HTERT RPE-1 (cell line): ENCODE measurements around the gene GIMAP2.
"Not testable (repeated sequence)": the region's sequence is repeated elsewhere in the genome, so short reads cannot be mapped to it uniquely, and the experiment has no call there.

ENCODE experiments used
- in situ Hi-C: fragments of 300-500 bp; cut with MboI; formaldehyde crosslinking; loops from 4 replicates; pipeline ENCODE4 v1.14.3; 2020; ENCODE audit warnings: low sequenced_read_pairs

The GIMAP2 gene

GRCh38 chr7:150676276-150676675 lies 9.2 kb upstream of the GIMAP2 start:
- in situ Hi-C loops, result not testable (repeated sequence)

- in situ Hi-C loops, result not testable (repeated sequence)
These were observed 8.7 kb upstream of the GIMAP2 start for GRCh38 chr7:150676854-150677253.

GRCh38 chr7:150678601-150679000 lies 6.9 kb upstream of the GIMAP2 start:
- in situ Hi-C loops, result not testable (repeated sequence)

GRCh38 chr7:150680364-150680763 lies 5.1 kb upstream of the GIMAP2 start:
- in situ Hi-C loops, result not testable (repeated sequence)

GRCh38 chr7:150686030-150686631 lies 625 bp downstream of the GIMAP2 start:
- in situ Hi-C loops, result no loop called here

GRCh38 chr7:150688630-150689029 lies 3.1 kb downstream of the GIMAP2 start:
- in situ Hi-C loops, result no loop called here

GRCh38 chr7:150695654-150696053 lies 10.1 kb downstream of the GIMAP2 start:
- in situ Hi-C loops, result no loop called here

- in situ Hi-C loops, result no loop called here
These were observed 17.7 kb downstream of the GIMAP2 start for GRCh38 chr7:150703209-150703608.

- in situ Hi-C loops, result no loop called here
These were observed 29.8 kb downstream of the GIMAP2 start for GRCh38 chr7:150715293-150715692.

- in situ Hi-C loops, result no loop called here
These were observed 30.2 kb downstream of the GIMAP2 start for GRCh38 chr7:150715738-150716137.

- in situ Hi-C loops, result no loop called here
These were observed 30.9 kb downstream of the GIMAP2 start, which contains the start of gene GIMAP1 for GRCh38 chr7:150716368-150716767. TSS of gene GIMAP1 (plus strand) at chr7:150716613. CDS start at chr7:150719048, 2,435 bp downstream.

GRCh38 chr7:150716939-150717338 lies 31.4 kb downstream of the GIMAP2 start:
- in situ Hi-C loops, result no loop called here

- in situ Hi-C loops, result no loop called here
These were observed 32.4 kb downstream of the GIMAP2 start for GRCh38 chr7:150717814-150718420.

GRCh38 chr7:150719436-150719835 lies 33.9 kb downstream of the GIMAP2 start:
- in situ Hi-C loops, result no loop called here

GRCh38 chr7:150719960-150720891 lies 34.7 kb downstream of the GIMAP2 start:
- in situ Hi-C loops, result no loop called here

GRCh38 chr7:150721970-150722373 lies 36.5 kb downstream of the GIMAP2 start:
- in situ Hi-C loops, result no loop called here

GRCh38 chr7:150722431-150722931 lies 37.0 kb downstream of the GIMAP2 start:
- in situ Hi-C loops, result no loop called here

GRCh38 chr7:150723467-150723866 lies 38.0 kb downstream of the GIMAP2 start:
- in situ Hi-C loops, result no loop called here

- in situ Hi-C loops, result no loop called here
These were observed 41.9 kb downstream of the GIMAP2 start for GRCh38 chr7:150727381-150727780.

GRCh38 chr7:150728011-150728410 lies 42.5 kb downstream of the GIMAP2 start:
- in situ Hi-C loops, result no loop called here

GRCh38 chr7:150728609-150729008 lies 43.1 kb downstream of the GIMAP2 start:
- in situ Hi-C loops, result no loop called here
